22Rv1 (cell line): ENCODE data around the gene TMEM130.

ENCODE experiments used
- H3K27ac ChIP-seq: fragments of 450-650 bp; 2 replicates; pipeline ENCODE4 v1.5.1; 2017
- CTCF ChIP-seq: fragments of 450-650 bp; IDR thresholded peaks from 2 replicates; pipeline ENCODE4 v1.5.1; 2017; ENCODE audit warnings: mild to moderate bottlenecking
- ZFX ChIP-seq: fragments of 450-650 bp; IDR thresholded peaks from 2 replicates; pipeline ENCODE4 v1.6.1; 2017; ENCODE audit warnings: antibody characterized with exemption, borderline replicate concordance

Gene TMEM130

GRCh38 chr7:98841179-98841997 lies 28.4 kb downstream of the TMEM130 start:
- H3K27ac ChIP-seq = no peak overlapping the region

GRCh38 chr7:98840722-98841121 lies 29.1 kb downstream of the TMEM130 start:
- H3K27ac ChIP-seq = no peak overlapping the region
- no peak for TF ChIP-seq ZFX
- TF ChIP-seq CTCF = no peak

More at GRCh38 chr7:98841179-98841997, 28.4 kb downstream of the TMEM130 start:
- TF ChIP-seq ZFX (no peak), CTCF (peak; percentile 98)

- no peak overlapping the region for H3K27ac ChIP-seq
Measured at GRCh38 chr7:98840096-98840495, 29.7 kb downstream of the TMEM130 start.

GRCh38 chr7:98837630-98837972 lies 32.2 kb downstream of the TMEM130 start:
- no peak for TF ChIP-seq CTCF
- no peak overlapping the region for H3K27ac ChIP-seq

More at GRCh38 chr7:98840096-98840495, 29.7 kb downstream of the TMEM130 start:
- TF ChIP-seq ZFX = no peak
- TF ChIP-seq CTCF = no peak

GRCh38 chr7:98836811-98837629 lies 32.8 kb downstream of the TMEM130 start:
- H3K27ac ChIP-seq = no peak overlapping the region
- TF ChIP-seq CTCF (peak; percentile 90), ZFX (no peak)

- no peak overlapping the region for H3K27ac ChIP-seq
- no peak for TF ChIP-seq ZFX
- TF ChIP-seq CTCF = no peak
Measured at GRCh38 chr7:98834949-98835348, 34.9 kb downstream of the TMEM130 start.

- no peak for TF ChIP-seq ZFX
- no peak for TF ChIP-seq CTCF
- no peak overlapping the region for H3K27ac ChIP-seq
Measured at GRCh38 chr7:98833022-98833421, 36.8 kb downstream of the TMEM130 start.
